Fibroblast of lung (primary cell): Measurements from ENCODE around the gene PDZD4. TPM values are rescaled to one million over a fixed set of nuclear protein-coding genes. Genes with fewer than 3 reads are reported as not detected.

Experiments used
- DNase-seq, 2 donors: peaks; one replicate each; pipeline versions ENCODE4 v3.0.0 to v3.0.0-alpha.2; 2010; ENCODE audit warnings: low read depth in 2 of 2
- H2AFZ ChIP-seq: 2 replicates; pipeline ENCODE4 v1.5.1; 2012; ENCODE audit warnings: low read length, control low read depth, inconsistent platforms
- H3K27ac ChIP-seq: 2 replicates; pipeline ENCODE4 v1.5.1; 2011; ENCODE audit warnings: low read length, control low read depth; ENCODE audit not compliant: insufficient read depth
- H3K27me3 ChIP-seq: 2 replicates; pipeline ENCODE4 v1.5.1; 2011; ENCODE audit warnings: mild to moderate bottlenecking, low read length; ENCODE audit not compliant: control insufficient read depth, insufficient read depth
- H3K36me3 ChIP-seq: 2 replicates; pipeline ENCODE4 v1.5.1; 2011; ENCODE audit warnings: low read length; ENCODE audit not compliant: control insufficient read depth, insufficient read depth
- H3K4me1 ChIP-seq: 2 replicates; pipeline ENCODE4 v1.5.1; 2011; ENCODE audit warnings: low read length; ENCODE audit not compliant: control insufficient read depth, insufficient read depth; ENCODE audit errors: extremely low read depth
- H3K4me2 ChIP-seq: 2 replicates; pipeline ENCODE4 v1.5.1; 2011; ENCODE audit warnings: low read length, control low read depth; ENCODE audit not compliant: insufficient read depth; ENCODE audit errors: extremely low read depth
- H3K4me3 ChIP-seq, 4 experiments: fragments of 200-600 bp in 1 of 4; sonication (generic) in 1 of 4; replicated peaks in 1 of 4; 2 replicates each; pipeline ENCODE4 v1.5.1; 2011 to 2016; ENCODE audit warnings: low read length in 4 of 4, low read depth in 3 of 4, mild to moderate bottlenecking in 3 of 4, control low read depth in 2 of 4, inconsistent platforms in 1 of 4, mixed read lengths in 1 of 4; ENCODE audit not compliant: insufficient read depth in 1 of 4; ENCODE audit errors: control extremely low read depth in 1 of 4
- H3K79me2 ChIP-seq: 2 replicates; pipeline ENCODE4 v1.5.1; 2012; ENCODE audit warnings: mild to moderate bottlenecking, low read length, inconsistent platforms; ENCODE audit not compliant: control insufficient read depth, insufficient read depth
- H3K9ac ChIP-seq: 2 replicates; pipeline ENCODE4 v1.5.1; 2011; ENCODE audit warnings: mild to moderate bottlenecking, low read length, control low read depth; ENCODE audit not compliant: insufficient read depth
- H3K9me3 ChIP-seq: 2 replicates; pipeline ENCODE4 v1.5.1; 2012; ENCODE audit warnings: low read depth, low read length; ENCODE audit not compliant: control insufficient read depth, insufficient read depth
- H4K20me1 ChIP-seq: 2 replicates; pipeline ENCODE4 v1.5.1; 2011; ENCODE audit warnings: low read length; ENCODE audit not compliant: control insufficient read depth, insufficient read depth; ENCODE audit errors: extremely low read depth
- EZH2 ChIP-seq: IDR thresholded peaks from 2 replicates; pipeline ENCODE4 v1.5.1; 2012; ENCODE audit warnings: low read length, control low read depth, mild to moderate bottlenecking; ENCODE audit errors: missing control alignments
- polyA plus RNA-seq, 2 donors: library from polyadenylated mRNA; depleted of rRNA in 1 of 2; stranded (reverse) in 1 of 2; unstranded in 1 of 2; fragments of >200 nt; gene quantifications; 2 replicates each; pipeline ENCODE4 v1.2.1, GENCODE V29; 2011 to 2012; ENCODE audit warnings: missing spikeins in 1 of 2
- total RNA-seq: library from RNA; depleted of rRNA; stranded (reverse); fragments of >200 nt; gene quantifications from 2 replicates; pipeline ENCODE4 v1.2.1, GENCODE V29; 2014
- TF ChIP-seq, protein P1 (sequence below), 2 donors: IDR thresholded peaks in 1 of 2; conservative IDR thresholded peaks in 1 of 2; 1 replicate in 1 of 2; 2 replicates in 1 of 2; pipeline ENCODE4 v1.5.1; 2011 to 2012; ENCODE audit warnings: low read length in 2 of 2, control low read depth in 1 of 2, inconsistent platforms in 1 of 2, low read depth in 1 of 2, mild to moderate bottlenecking in 1 of 2

The PDZD4 gene
- total and polyA plus RNA-seq, 2 donors (not counting 1 experiment from before 2014, with no cell fraction given), result under 0.01 to 0.10 TPM

DNA sequence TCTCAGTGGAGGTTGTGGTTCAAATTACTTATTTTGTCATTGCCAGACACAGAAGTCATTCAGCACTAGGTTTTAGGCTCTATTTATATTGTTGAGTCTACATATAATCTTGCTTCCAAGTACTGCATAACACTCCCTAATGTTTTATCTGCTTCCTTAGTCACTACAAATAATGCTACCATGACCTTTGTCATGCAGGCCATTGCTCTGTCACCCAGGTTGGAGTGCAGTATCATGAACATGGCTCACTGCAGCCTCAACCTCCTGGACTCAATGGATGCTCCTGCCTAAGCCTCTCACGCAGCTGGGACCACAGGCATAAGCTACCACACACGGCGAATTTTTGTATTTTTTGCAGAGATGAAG lies 23.5 kb upstream of the PDZD4 start:
- H3K27me3 ChIP-seq, result no peaks in the 10 kb centered on the region
- no peak overlapping the region for H3K9ac ChIP-seq
- no peak for DNase-seq
- TF ChIP-seq, protein P1, sequence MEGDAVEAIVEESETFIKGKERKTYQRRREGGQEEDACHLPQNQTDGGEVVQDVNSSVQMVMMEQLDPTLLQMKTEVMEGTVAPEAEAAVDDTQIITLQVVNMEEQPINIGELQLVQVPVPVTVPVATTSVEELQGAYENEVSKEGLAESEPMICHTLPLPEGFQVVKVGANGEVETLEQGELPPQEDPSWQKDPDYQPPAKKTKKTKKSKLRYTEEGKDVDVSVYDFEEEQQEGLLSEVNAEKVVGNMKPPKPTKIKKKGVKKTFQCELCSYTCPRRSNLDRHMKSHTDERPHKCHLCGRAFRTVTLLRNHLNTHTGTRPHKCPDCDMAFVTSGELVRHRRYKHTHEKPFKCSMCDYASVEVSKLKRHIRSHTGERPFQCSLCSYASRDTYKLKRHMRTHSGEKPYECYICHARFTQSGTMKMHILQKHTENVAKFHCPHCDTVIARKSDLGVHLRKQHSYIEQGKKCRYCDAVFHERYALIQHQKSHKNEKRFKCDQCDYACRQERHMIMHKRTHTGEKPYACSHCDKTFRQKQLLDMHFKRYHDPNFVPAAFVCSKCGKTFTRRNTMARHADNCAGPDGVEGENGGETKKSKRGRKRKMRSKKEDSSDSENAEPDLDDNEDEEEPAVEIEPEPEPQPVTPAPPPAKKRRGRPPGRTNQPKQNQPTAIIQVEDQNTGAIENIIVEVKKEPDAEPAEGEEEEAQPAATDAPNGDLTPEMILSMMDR (conservative IDR thresholded peaks at IDR 0.05 in 1 of 2, IDR thresholded peaks at IDR 0.05 in 1 of 2; ENCODE audit: low read depth in 1 of 2, low read length in 2 of 2), result no peak
- TF ChIP-seq EZH2, result no peak
- H3K4me1 ChIP-seq, result no peaks in the 10 kb centered on the region
- no peak overlapping the region for H3K27ac ChIP-seq
- no peak overlapping the region for H2AFZ ChIP-seq
- no peak overlapping the region for H3K4me2 ChIP-seq
- no peaks in the 10 kb centered on the region for H4K20me1 ChIP-seq
- no peak overlapping the region for H3K4me3 ChIP-seq
- no peaks in the 10 kb centered on the region for H3K9me3 ChIP-seq
- no peaks in the 10 kb centered on the region for H3K36me3 ChIP-seq
- no peaks in the 10 kb centered on the region for H3K79me2 ChIP-seq

DNA sequence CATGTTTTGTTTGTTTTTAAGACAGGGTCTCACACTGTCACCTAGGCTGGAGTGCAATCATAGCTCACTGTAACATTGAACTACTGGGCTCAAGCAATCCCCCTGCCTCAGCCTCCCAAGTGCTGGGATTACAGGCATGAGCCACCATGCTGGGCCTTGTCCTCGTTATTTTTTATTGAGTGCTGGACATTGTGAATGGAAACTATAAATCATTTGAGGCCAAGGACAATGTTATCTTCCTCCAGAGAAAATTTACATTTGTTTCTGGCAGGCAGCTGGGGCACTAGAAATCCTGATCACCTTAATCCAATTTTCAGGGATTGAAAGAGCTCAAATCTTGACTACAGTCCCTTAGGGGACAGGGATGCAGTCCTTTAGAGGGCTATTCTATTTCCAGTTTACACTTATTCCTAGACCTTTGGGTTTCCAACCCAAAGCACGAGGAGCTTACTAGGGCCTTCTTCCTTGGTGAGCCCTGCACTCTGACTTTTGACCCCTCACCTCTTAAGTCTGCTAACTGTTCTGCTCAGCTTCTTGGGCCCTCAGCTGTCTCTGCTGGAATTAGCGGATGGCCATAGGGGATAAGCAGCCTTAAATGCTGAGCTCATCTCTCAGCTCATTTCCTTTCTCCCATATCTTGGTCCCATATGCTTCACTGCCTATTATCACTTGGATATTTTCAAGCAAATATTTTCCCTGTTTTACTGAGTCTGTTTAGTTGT lies 23.0 kb upstream of the PDZD4 start:
- no peak overlapping the region for H3K4me2 ChIP-seq
- H3K4me1 ChIP-seq, result no peaks in the 10 kb centered on the region
- no peak for DNase-seq
- no peaks in the 10 kb centered on the region for H4K20me1 ChIP-seq
- H3K9ac ChIP-seq, result no peak overlapping the region
- H3K27me3 ChIP-seq, result no peaks in the 10 kb centered on the region
- no peak overlapping the region for H3K4me3 ChIP-seq
- TF ChIP-seq, protein P1 (conservative IDR thresholded peaks at IDR 0.05 in 1 of 2, IDR thresholded peaks at IDR 0.05 in 1 of 2; ENCODE audit: low read depth in 1 of 2, low read length in 2 of 2), result no peak
- no peak for TF ChIP-seq EZH2
- H2AFZ ChIP-seq, result no peak overlapping the region
- H3K79me2 ChIP-seq, result no peaks in the 10 kb centered on the region
- no peaks in the 10 kb centered on the region for H3K36me3 ChIP-seq
- H3K9me3 ChIP-seq, result no peaks in the 10 kb centered on the region
- H3K27ac ChIP-seq, result no peak overlapping the region

GRCh38 chrX:153851981-153852380 lies 21.6 kb upstream of the PDZD4 start:
- TF ChIP-seq, protein P1 (conservative IDR thresholded peaks at IDR 0.05 in 1 of 2, IDR thresholded peaks at IDR 0.05 in 1 of 2; ENCODE audit: low read depth in 1 of 2, low read length in 2 of 2), result no peak
- no peak for TF ChIP-seq EZH2
- H3K4me3 ChIP-seq, result no peak overlapping the region

More at GRCh38 chrX:153851981-153852380, 21.6 kb upstream of the PDZD4 start:
- H3K9ac ChIP-seq, result no peak overlapping the region
- H3K4me2 ChIP-seq, result no peak overlapping the region
- no peaks in the 10 kb centered on the region for H3K4me1 ChIP-seq
- no peak overlapping the region for H2AFZ ChIP-seq
- H3K9me3 ChIP-seq, result no peaks in the 10 kb centered on the region
- H3K27ac ChIP-seq, result no peak overlapping the region
- no peaks in the 10 kb centered on the region for H3K36me3 ChIP-seq
- no peaks in the 10 kb centered on the region for H3K79me2 ChIP-seq
- no peaks in the 10 kb centered on the region for H4K20me1 ChIP-seq
- H3K27me3 ChIP-seq, result no peaks in the 10 kb centered on the region
- DNase-seq, result no peak
